GM18520 (cell line): ENCODE results near the gene JPH2.

Experiments used
- ATAC-seq: cut with Tn5 transposase; IDR thresholded peaks from one replicate; pipeline ENCODE4 v1.9.1; 2021; ENCODE audit not compliant: unreplicated experiment

JPH2 gene

DNA sequence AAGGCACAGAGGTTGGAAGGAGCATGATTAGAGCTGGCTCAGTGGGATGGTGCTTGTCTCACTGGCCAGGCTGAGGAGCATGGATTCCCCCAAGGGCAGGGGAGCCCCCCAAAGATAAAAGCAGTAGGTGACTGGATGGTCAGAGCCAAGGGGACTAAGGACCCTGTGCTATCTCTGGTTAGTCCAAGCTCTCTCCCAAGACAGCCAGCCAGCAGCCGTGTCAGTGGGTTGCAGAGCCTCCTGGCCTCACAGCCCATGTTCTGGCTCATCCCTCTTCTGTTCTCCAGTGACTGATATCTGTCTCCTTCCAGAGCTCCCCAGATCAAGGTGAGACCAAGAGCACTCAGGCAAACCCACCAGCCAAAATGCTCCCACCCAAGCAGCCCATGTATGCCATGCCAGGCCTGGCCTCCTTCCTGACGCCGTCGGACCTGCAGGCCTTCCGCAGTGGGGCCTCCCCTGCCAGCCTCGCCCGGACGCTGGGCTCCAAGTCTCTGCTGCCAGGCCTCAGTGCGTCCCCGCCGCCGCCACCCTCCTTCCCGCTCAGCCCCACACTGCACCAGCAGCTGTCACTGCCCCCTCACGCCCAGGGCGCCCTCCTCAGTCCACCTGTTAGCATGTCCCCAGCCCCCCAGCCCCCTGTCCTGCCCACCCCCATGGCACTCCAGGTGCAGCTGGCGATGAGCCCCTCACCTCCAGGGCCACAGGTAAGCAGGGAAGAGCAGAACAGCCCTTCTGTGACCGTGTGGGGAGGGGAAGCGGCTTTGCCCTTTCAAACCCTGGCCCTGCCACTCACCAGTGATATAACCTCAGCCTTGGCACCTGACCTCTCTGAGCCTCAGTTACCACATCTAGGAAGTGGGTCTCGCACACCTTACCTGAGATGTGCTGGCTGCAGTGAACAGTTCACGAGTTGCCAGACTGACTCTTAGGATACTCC is 121.3 kb downstream of the JPH2 start:
- no peak for ATAC-seq

DNA sequence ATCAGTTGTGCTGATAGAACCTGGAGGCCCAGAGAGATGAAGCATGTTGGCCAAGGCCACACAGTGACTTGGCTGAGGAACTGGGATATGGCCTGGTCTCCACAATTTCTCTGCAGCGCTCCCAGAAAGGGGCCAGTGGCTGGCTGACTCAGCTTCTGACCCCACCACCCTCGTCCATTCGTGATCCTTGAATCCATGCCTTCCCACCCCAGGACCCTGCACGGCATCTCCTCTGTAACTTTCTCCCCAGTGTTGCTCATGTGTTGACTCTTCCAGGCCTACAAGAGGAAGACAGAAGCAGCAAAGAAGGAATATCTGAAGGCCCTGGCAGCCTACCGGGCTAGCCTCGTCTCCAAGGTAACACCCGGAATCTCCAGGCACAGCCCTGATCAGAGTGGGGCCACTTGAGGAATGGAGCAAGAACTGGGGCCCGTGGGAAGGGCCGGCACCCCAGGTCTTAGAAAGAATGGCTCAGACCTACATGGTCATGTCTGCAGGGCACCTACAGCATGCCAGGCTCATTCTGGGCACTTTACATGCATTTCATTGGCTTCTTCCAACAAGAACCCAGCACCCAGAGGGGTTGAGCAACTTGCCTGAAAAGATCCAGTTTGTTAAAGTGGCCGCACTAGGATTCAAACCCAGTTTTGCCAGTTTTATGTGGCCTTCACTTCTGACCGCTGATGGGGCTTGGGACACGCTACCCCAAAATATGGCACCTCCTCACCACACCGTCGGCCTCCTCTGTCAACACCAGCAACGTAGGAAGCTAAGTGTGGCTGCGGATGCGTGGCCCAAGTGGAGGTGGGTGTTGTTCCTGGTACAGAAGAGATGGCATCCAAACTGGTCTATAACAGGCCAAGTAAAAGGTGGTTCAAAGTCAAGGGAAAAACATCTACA is 122.2 kb downstream of the JPH2 start:
- no peak for ATAC-seq
